ENCODE measurements around the gene TANGO2.

The TANGO2 gene

DNA sequence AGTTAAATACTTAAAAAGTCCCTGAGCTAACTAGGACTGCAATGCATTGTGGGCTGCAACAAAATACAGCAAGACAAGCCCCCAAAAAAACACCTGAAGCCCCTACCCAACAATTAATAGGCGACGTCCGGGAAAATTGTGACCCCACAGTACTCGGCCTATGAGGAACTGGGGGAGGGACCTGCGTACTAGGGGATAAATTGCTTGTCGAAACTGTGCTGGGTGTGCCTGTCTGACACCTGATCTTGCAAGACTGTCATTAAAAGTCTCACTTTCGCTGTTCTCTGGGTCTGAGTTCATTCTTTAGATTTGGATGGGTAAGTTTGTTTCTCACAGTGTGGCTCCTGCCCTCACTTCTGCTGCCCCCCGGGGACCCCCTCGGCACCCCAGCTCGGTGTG is 15.2 kb downstream of the TANGO2 start:
- no peak for DNase-seq (ENCODE audit: low spot score in 2 of 2)
- Histone ChIP-seq H3K4me1 (no peaks in the 10 kb centered on the region), H3K27me3 (ENCODE audit: low read depth) (no peaks in the 10 kb centered on the region), H3K4me3 (no peak overlapping the region), H3K36me3 (replicated peaks) (no peaks in the 10 kb centered on the region), H3K9me3 (no peaks in the 10 kb centered on the region)
- in situ Hi-C loops (cut with MboI; ENCODE audit: low sequenced_read_pairs): no loop called here

DNA sequence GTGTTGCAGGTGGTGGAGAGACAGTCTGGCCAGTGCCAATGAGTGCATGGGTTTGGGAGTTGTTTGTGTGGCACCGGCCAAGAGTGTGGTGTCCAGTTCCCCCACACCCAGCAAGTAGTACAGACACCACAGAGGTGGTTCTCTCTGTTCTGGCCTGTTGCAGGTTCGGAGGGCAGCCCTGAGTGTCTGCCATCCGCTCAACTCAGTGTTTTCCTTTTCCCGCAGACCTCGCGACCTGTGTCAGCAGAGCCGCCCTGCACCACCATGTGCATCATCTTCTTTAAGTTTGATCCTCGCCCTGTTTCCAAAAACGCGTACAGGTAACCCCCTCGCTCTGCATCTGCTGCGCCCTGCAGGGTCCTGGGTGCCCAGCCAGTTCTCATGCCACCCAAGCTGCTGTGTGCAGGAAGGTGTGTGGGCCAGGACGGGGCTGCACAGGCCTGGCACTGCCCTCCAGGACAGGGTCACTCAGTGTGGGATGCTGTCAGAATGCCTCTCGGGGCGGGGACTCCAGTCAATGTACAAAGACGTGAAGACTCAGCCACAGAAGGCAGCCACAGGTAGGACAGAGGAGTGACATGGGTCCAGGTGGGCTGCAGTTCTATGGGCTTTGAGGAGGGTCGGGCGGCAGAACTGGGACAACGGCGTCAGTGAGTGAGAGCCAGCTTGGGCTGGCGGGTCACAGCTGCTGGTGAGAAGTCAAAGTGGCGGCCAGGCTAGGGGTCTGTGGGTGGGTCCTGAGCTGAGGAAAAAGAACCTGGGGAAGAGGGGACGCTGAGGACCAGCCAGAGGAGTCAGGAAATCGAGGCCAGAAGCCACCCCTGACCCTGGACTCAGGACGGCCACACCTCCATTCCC is 15.9 kb downstream of the TANGO2 start:
- no peaks in the 10 kb centered on the region for H3K36me3 ChIP-seq (replicated peaks)
- H3K4me1 ChIP-seq: no peaks in the 10 kb centered on the region
- H3K27me3 ChIP-seq (ENCODE audit: low read depth): no peaks in the 10 kb centered on the region
- in situ Hi-C loops (cut with MboI; ENCODE audit: low sequenced_read_pairs): no loop called here
- DNase-seq (ENCODE audit: low spot score in 2 of 2): no peak
- no peak overlapping the region for H3K4me3 ChIP-seq
- H3K9me3 ChIP-seq: no peaks in the 10 kb centered on the region

DNA sequence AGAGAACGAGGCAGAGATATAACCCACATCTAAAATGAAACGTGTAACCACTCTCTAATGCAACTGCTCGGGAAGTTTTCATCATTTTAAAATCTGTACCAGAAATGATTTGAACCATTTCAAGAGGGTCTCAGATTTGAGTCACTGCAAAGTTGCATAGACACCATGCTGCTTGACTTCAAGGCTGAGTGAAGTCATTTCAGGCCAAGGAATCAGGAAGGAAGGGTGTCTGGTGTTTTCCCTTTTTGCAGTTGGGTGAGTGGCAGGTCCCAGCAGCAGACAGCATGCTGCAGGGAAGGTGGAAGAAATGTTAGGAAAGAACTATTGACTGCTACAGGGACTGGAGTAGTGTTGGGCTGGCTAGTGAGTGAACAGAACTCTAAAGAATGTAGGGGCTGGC is 16.5 kb downstream of the TANGO2 start:
- no peak overlapping the region for H3K4me3 ChIP-seq
- no peaks in the 10 kb centered on the region for H3K36me3 ChIP-seq (replicated peaks)
- no peaks in the 10 kb centered on the region for H3K27me3 ChIP-seq (ENCODE audit: low read depth)
- DNase-seq (ENCODE audit: low spot score in 2 of 2): no peak
- no peaks in the 10 kb centered on the region for H3K9me3 ChIP-seq
- no peaks in the 10 kb centered on the region for H3K4me1 ChIP-seq
- in situ Hi-C loops (cut with MboI; ENCODE audit: low sequenced_read_pairs): no loop called here

DNA sequence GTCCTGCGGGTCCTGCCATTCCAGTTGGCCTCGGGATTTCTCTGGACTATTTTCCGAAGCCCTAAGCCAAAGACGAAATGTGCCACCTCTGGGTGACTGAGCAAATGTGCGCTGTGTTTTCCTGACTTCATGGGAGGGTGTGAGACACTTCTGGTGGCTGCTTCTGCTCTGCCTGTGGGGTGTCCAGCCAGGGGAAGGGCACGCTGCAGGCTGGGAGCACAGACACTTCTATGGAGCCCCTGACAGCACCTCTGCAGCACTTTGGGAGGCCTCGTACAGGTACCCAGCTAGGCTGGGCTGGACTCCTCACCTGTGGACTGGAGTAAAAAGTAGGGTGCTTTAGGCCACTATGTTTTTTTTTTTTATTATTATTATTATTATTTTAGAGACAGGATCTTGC is 17.7 kb downstream of the TANGO2 start:
- H3K9me3 ChIP-seq: no peaks in the 10 kb centered on the region
- in situ Hi-C loops (cut with MboI; ENCODE audit: low sequenced_read_pairs): no loop called here
- no peaks in the 10 kb centered on the region for H3K4me1 ChIP-seq
- peaks cover 5% of the 10 kb centered on the region for H3K36me3 ChIP-seq (replicated peaks)
- no peak for DNase-seq (ENCODE audit: low spot score in 2 of 2)
- H3K4me3 ChIP-seq: no peak overlapping the region
- no peaks in the 10 kb centered on the region for H3K27me3 ChIP-seq (ENCODE audit: low read depth)

DNA sequence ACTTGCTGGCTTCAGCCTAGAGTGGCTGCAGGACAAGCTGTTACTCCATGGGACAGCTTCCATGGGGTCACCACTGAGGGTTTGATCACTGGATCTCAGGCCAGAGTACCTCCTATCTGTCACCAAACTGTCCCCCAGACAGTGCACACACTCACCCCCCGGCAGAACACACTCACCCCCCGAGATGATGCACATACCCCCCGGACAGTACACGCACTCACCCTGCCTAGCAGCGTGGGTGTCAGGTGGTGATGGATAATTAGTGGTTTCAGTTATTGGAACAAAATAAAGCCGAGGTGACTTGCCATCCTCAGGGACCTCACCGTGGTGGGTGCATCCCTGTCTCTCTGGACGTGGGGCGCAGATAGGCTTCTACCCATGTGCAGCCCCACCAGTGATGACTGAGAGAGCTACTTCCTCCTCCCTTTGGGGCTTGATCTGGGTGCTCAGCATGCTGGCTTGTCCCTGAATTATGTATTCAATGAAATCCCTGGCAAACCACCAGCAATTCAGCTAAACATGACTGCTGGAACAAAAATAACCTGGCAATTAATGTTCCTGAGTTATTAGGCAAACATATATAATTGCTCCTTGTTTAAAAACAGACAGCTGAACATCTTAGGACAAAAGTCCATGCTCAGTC is 18.9 kb downstream of the TANGO2 start:
- H3K9me3 ChIP-seq: no peaks in the 10 kb centered on the region

DNA sequence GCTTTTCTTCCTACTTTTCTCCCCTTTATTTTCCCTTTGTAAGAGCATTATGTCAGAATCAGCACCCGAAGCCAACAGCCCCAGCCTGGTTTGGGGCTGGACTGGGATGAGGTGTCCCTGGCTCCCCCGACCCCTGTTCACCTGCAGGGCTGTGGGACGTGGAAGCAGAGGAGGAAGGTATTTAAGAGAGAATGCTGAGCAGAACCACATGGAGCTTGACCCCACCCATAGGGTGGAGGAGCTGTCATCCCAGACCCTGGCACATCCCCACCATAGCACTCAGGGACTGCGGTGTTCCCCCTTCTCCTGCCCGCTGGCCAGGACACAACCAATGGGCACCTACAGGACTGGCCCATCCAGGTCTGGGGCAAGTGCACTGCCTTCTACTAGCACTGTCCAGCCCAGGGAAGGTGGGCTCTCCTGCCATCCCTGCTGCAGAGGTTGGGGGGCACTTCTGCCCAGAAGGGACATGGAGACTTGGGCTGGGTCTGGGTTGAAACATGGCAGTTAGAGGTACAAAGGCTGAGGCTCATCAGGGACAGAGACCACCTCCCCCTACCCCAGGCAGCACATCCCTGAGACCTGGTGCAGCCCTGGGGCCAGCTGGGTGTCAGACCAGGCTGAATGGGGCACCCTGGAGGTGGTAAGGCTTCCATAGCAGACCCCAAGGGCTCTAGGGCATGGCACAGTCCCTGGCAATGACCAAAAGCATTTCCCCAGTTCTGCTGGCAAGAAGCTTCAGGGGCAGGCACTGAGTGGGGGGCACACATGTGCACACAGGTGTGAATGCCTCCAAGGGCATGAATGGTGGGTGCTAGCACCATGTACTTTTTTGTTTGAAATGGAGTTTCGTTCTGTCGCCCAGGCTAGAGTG is 19.7 kb downstream of the TANGO2 start:
- in situ Hi-C loops (cut with MboI; ENCODE audit: low sequenced_read_pairs): no loop called here
- H3K27me3 ChIP-seq (ENCODE audit: low read depth): no peaks in the 10 kb centered on the region
- DNase-seq (ENCODE audit: low spot score in 2 of 2): no peak
- H3K4me1 ChIP-seq: no peaks in the 10 kb centered on the region
- H3K9me3 ChIP-seq: no peaks in the 10 kb centered on the region
- H3K36me3 ChIP-seq (replicated peaks): peaks cover 5% of the 10 kb centered on the region
- no peak overlapping the region for H3K4me3 ChIP-seq

More for the DNA sequence above, 18.9 kb downstream of the TANGO2 start:
- Histone ChIP-seq H3K4me3 (no peak overlapping the region), H3K4me1 (no peaks in the 10 kb centered on the region), H3K36me3 (replicated peaks) (peaks cover 5% of the 10 kb centered on the region), H3K27me3 (ENCODE audit: low read depth) (no peaks in the 10 kb centered on the region)
- in situ Hi-C loops (cut with MboI; ENCODE audit: low sequenced_read_pairs): no loop called here
- no peak for DNase-seq (ENCODE audit: low spot score in 2 of 2)

DNA sequence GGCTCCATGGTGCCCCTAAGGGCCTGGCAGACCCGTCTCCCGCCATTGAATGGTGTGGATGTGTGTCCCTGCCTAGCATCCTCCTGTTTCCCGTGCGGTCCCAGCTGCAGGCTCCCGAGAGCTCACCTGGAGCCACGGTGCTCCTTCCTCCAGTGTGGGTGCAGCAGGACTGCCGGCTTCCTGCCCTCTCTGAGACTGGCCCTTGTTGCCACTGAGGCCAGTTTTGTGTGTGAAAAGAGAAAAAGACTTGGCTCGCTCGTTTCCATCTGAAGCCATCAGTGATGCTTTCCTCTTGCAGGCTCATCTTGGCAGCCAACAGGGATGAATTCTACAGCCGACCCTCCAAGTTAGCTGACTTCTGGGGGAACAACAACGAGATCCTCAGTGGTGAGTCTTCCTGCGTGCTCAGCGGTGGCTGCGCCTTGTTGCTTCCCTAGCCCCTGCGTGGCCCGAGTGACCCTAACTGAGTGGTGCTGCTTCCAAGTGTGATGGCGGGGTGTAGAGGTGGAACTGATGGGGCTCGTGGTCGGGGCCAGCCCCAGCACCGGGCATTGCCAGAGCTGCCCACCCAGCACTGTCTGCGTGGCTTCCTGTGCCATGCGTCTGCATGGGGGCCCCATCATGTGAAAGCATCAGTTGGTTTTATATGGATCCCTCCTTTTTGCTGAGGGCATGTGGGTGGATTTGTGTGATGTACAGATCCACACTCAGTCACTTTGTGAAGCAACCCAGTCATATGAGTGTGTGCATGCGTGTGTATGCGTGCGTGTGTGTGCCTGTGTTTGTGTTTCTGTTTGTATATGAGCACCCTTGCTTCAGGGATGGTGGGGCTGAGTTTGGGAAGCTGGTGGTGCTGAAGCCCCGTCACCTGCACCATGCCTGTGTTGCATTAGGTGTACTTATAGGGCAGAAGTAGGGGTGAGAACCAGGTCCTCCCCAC is 22.4 kb downstream of the TANGO2 start:
- Histone ChIP-seq H3K27me3 (ENCODE audit: low read depth) (no peaks in the 10 kb centered on the region), H3K36me3 (replicated peaks) (peaks cover 9% of the 10 kb centered on the region), H3K9me3 (no peaks in the 10 kb centered on the region), H3K4me1 (no peaks in the 10 kb centered on the region), H3K4me3 (no peak overlapping the region)
- no peak for DNase-seq (ENCODE audit: low spot score in 2 of 2)
- in situ Hi-C loops (cut with MboI; ENCODE audit: low sequenced_read_pairs): no loop called here

DNA sequence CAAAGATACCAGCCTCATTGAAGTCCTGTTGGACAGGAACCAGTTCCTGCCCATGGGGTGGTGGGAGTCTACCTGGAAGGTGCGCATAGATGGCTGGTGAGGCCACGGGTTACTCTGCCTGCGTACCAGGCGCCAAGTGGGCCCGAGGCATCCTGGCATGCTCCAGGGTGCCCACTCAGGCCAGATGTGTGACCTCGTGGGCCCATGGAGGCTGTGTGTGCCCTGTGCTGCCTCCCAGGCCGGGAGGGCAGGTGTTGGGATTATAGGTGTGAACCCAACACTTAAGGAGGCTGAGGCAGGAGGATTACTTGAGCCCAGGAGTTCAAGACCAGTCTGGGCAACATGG is 23.1 kb downstream of the TANGO2 start:
- peaks cover 9% of the 10 kb centered on the region for H3K36me3 ChIP-seq (replicated peaks)
- H3K9me3 ChIP-seq: no peaks in the 10 kb centered on the region
- in situ Hi-C loops (cut with MboI; ENCODE audit: low sequenced_read_pairs): no loop called here
- H3K4me3 ChIP-seq: no peak overlapping the region
- DNase-seq (ENCODE audit: low spot score in 2 of 2): no peak
- no peaks in the 10 kb centered on the region for H3K27me3 ChIP-seq (ENCODE audit: low read depth)
- H3K4me1 ChIP-seq: no peaks in the 10 kb centered on the region

DNA sequence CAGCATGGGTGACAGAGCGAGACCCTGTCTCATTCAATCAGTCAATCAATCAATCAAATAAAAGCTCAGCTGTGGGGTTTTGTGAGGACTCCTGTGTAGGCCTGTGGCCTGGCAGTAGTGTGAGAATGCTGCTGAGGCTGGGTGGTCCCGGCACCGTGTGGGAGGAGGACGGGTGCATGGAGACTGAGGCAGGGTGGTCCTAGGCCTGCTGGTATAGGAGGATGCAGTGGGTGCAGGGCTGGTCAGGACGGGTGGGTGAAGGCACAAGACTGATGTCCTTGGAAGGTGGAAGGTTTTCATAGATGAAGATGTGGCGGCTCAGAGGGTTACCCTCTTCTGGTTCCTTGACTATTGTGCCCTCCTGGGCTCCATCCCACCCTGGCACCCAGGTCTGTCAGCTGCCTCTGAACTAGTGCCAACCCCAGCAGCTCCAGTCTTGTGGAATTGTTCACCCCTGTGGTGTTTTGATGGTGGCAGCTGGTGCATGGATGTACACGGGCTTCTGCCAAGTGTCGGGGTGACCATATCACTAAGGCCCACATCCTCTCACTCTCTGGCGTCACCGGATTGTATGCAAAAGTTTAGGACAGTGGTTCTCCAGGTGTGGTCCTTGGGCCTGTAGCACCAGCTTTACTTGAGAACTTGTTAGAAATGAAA is 23.7 kb downstream of the TANGO2 start:
- in situ Hi-C loops (cut with MboI; ENCODE audit: low sequenced_read_pairs): no loop called here
- no peaks in the 10 kb centered on the region for H3K4me1 ChIP-seq
- no peak overlapping the region for H3K4me3 ChIP-seq
- no peak for DNase-seq (ENCODE audit: low spot score in 2 of 2)
- H3K9me3 ChIP-seq: no peaks in the 10 kb centered on the region
- H3K36me3 ChIP-seq (replicated peaks): peaks cover 9% of the 10 kb centered on the region
- H3K27me3 ChIP-seq (ENCODE audit: low read depth): no peaks in the 10 kb centered on the region

DNA sequence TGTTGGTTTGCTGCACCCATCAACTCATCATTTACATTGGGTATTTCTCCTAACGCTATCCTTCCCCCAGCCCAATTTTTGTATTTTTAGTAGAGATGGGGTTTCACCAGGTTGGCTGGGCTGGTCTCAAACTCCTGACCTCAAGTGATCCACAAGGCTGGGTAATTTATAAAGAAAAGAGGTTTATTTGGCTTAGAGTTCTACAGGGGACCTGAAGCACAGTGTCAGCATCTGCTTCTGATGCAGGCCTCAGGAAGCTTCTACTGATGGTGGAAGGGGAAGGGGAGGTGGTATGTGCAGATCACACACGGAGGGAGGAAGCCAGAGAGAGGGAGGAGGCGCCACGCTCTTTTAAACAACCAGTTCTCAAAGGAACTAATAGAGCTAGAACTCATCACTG is 25.8 kb downstream of the TANGO2 start:
- DNase-seq (ENCODE audit: low spot score in 2 of 2): no peak
- Histone ChIP-seq H3K4me3 (no peak overlapping the region), H3K9me3 (no peaks in the 10 kb centered on the region), H3K4me1 (no peaks in the 10 kb centered on the region), H3K27me3 (ENCODE audit: low read depth) (no peaks in the 10 kb centered on the region), H3K36me3 (replicated peaks) (peaks cover 9% of the 10 kb centered on the region)
- in situ Hi-C loops (cut with MboI; ENCODE audit: low sequenced_read_pairs): no loop called here

DNA sequence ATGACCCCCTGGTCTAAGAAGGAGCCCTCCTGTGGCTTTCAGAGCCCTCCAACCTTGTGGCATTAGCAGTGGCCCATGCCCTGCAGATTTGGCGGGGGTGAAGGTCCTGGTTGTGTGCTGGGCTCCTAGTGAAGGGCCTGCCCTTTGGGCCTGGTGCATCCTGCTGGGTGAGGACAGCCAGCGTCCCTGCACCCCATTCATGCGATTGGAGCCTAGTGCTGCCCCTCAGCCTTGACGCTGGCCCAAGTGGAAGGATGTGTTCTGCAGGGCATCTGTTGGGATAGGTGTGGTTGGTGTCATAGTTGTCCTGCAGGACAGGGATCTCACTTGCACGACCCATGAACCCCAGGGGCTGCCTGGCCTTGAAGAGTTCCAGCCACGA is 31.0 kb downstream of the TANGO2 start:
- H3K27me3 ChIP-seq (ENCODE audit: low read depth): no peaks in the 10 kb centered on the region
- DNase-seq (ENCODE audit: low spot score in 2 of 2): no peak
- H3K4me3 ChIP-seq: no peak overlapping the region
- H3K36me3 ChIP-seq (replicated peaks): peaks cover 4% of the 10 kb centered on the region; the same call in 1 of the 2 replicates
- in situ Hi-C loops (cut with MboI; ENCODE audit: low sequenced_read_pairs): no loop called here
- H3K4me1 ChIP-seq: no peaks in the 10 kb centered on the region
- no peaks in the 10 kb centered on the region for H3K9me3 ChIP-seq

DNA sequence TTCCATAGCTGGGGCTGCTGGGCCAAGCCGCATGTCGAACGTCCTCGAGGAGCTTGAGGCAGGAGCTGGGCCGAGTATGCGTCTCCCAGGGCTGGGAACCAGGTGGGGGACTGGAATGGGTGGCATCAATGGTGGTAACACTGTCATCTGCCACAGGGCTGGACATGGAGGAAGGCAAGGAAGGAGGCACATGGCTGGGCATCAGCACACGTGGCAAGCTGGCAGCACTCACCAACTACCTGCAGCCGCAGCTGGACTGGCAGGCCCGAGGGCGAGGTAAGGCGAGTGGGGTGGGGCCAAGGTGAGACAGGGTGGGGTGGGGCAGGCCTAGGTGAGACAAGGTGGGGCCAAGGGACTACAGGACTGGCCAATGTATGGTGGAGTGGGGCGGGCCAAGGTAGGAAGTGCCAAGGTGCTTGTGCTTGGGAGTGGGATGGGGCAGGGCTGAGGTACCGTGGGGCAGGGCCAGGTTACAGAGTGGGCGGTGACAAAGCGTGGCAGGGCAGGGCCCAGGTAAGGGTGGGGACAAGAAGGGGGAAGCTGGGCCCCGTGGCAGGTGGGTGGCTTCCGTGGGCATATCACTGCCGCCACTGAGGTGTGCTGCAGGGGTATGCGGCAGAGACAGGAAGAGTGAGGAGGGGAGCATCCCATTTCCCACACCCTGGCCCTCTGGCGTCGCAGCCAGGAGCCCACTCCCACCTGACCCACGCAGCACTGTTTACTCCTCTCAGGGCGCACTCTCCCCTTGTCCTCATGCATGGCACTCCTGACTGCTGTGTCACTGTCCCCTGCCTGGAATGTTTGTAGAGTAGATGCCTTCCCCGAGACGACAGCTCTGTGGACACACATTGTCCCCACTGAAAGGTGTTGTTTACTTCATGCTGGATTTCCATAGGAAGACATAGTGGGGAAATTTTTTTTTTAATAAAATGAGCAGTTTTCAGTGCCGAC is 31.7 kb downstream of the TANGO2 start:
- peaks cover 4% of the 10 kb centered on the region; the same call in 1 of the 2 replicates for H3K36me3 ChIP-seq (replicated peaks)
- in situ Hi-C loops (cut with MboI; ENCODE audit: low sequenced_read_pairs): no loop called here
- no peak for DNase-seq (ENCODE audit: low spot score in 2 of 2)
- no peaks in the 10 kb centered on the region for H3K4me1 ChIP-seq
- H3K27me3 ChIP-seq (ENCODE audit: low read depth): no peaks in the 10 kb centered on the region
- no peak overlapping the region for H3K4me3 ChIP-seq
- no peaks in the 10 kb centered on the region for H3K9me3 ChIP-seq
